NCI-H510A treated with DMSO at 0.1 percent for 48 hours (cell line): ENCODE data around the gene LATS2.

Experiments used
- DNase-seq: peaks from one replicate; lab custom pipeline; 2025; lab: John Stamatoyannopoulos, UW

Gene LATS2

DNA sequence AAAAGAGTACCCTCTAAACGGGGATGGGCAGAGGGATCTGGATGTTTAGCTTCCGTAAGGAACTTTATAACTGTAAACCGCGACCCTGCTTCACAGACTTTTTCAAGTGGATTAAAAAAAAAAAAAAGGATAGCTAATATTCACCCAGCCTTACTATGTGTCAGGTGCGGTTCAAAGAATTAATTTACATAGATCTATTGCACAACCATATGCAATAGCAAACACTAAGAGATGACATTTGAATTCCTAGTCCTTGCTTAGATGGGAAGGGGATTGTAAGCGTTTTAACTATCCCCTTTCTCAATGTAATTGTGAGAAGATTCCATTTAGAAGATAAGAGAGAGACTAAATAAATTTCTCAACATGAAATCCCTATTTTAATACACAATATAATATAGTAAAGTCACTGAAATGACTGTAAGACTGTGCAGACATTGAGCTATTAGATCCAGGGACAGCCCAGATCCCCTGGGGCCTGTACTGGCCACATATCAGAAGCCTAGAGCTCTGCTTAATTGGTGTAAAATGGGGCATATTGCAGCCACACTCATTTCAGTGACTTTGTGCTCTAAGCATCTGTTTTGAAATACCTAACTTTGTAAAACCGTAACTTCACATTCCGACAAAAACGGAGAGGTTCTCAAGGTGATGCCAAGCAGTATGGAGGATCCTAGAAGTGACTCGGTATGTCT is 13.6 kb downstream of the LATS2 start:
- no peak for DNase-seq

DNA sequence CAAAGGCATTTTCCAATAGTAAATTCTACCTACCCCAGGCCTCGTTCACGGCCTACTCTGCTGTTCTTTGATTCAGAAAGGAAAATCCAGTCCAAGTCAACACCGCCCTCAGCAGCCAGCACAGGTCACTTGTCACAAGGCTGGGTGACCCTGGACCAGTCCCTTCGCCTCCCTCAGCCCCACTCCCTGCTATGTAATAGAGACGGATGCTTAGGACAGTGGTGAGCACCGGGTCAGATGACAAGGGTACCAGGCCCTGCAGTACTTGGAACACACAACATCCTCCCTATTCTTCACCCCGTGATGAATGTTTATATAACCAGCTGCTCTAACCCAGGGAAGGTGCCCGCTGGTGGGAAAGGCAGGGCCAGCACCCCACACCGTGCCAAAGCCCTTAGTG is 14.3 kb downstream of the LATS2 start:
- no peak for DNase-seq

DNA sequence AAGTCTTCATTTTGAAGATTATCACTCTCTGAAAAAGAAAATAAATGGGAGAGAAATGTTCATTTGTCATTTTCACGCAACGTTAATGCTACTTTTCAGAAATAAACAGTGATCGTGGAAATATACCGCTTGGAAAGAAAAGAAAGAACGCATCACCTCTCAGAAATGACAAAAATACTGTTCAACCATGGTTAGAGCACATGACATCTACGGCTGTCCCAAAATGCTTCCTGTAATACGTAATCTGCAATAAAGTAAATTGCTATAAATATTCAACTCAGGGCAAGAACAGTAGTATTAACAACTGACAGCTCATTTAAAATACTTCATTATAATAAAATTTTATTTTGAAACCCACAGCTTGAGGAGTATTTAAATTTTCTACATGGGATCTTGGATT is 15.2 kb downstream of the LATS2 start:
- no peak for DNase-seq

DNA sequence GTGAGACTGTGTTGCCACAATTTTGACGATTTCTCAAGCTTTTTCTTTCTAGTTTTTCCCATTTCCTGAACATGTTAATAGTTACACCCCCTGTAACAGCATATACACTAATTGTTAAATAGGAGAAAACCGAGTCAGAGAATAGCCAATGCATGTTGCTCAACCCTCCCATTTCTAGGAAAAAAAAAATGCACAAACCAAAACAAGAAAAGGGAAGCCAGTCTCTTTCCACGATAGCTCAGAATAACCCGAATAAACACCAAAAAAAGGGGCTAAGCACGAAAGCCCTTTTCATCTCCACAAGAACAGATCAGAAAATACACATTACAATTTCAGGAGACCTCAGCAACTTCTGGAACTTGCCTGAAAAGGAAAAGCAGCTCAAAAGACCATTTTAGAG is 16.3 kb downstream of the LATS2 start:
- DNase-seq = no peak

DNA sequence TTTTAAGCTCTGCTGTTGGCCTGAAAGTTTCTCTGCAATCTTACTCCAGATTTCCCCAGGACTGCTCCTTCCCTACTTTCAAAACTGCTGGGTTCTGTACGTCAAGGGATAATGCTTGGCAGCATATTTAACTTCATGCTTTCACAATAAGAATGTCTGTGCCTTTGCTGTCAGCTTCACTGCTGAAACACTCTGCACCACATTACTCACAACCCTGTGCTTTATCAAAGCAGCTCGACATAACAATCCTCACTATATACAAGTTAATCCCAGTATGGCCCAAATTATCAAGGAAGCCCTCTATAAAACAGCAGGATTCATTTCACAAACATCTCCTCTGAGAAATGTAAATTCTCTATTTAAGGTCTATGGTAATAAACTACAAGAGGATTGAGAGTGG is 17.5 kb downstream of the LATS2 start:
- DNase-seq = no peak

DNA sequence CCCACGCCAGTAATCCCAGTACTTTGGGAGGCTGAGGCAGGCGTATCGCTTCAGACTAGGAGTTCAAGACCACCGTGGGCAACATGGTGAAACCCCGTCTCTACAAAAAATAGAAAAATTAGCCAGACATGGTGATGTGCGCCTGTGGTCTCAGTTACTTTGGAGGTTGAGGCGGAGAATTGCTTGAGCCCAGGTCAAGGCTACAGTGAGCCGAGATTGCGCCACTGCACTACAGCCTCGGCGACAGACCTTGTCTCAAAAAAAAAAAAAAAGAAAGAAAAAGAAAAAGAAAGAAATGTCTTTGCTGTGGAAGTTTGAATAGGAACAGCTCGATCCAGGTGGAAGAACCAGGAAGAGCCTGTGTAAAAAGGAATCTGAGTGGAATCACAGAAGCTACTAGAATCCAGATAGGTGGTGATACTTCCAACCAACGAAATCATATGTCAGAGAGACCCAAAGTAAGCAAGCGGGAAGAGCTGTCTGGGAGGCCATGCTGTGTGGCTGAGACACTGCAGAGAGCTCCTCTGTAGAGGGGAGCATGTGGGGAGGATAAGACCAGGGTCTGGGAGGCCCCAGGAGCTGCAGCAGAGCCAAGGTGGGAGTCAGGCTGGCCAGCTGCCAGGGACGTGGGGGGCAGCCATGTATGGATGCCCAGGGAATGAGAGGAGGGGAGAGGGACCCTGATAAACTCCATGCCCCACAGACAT is 21.1 kb downstream of the LATS2 start:
- no peak for DNase-seq

DNA sequence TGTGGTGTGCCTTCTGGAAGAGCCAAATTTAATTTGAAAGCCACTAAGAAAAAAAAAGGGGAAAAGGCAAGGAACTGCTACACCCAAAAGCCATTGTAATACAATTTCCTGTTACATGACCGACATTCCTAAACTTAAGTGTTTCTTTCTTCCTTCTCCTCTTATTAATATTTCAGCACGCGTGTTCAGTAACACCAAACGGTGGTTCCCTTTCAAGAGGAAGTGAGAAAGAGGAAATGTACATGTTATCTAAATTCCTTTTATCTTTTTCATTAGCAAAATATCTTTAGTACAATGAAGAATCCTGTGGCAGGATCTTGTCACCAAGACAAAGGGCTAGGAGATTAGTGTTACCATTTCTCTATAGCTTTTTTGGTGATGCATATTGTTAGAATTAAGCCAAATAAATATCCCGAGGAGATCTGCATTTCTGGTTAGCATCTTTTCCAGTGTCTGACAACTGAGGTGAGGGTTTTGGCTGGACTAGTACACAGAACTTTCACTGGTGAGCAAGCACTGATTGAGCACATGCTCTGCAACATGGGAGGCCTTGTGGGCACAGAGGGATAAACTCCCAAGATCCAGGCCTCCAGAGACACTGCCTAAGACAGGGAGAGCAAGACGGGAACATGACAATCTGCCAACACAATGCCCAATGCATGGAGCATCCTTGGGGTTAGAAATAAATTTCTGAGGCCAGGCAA is 22.1 kb downstream of the LATS2 start:
- DNase-seq = no peak

DNA sequence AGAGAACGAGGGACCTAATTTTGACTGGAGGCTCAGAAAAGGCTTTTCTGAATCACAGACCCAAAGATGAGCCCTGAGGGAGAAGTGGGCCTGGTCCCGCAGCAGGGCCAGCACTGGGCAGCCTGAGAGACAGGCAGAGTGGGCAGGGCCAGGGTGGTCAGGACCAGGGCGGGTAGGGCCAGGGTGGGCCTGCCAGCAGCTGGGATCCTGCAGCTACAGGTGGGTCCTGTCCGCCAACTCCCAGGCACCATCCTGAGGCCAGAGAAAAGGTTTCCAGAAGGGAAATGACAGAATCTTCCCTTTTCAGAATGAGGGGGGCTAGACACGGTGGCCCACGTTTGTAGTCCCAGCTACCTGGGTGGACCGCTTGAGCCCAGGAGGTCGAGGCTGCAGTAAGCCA is 23.7 kb downstream of the LATS2 start:
- no peak for DNase-seq

DNA sequence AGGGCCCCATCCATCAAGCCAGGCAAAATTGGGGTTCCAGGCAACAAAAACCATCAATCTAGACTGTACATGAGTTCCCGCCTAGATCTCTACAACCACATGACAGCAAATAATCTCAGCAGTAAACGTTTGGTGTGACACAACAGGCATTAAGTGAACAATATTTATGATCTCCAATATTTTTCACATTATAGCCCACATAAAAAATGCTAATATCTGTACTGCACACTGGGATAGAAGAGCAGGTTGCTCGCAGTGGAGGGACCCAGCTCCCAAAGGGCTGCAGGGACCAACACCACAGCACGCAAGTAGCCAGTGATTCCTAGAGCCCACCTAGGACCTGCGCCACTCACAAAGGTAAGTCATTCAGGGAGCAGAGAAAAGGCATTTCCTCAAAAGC is 25.9 kb downstream of the LATS2 start:
- no peak for DNase-seq

DNA sequence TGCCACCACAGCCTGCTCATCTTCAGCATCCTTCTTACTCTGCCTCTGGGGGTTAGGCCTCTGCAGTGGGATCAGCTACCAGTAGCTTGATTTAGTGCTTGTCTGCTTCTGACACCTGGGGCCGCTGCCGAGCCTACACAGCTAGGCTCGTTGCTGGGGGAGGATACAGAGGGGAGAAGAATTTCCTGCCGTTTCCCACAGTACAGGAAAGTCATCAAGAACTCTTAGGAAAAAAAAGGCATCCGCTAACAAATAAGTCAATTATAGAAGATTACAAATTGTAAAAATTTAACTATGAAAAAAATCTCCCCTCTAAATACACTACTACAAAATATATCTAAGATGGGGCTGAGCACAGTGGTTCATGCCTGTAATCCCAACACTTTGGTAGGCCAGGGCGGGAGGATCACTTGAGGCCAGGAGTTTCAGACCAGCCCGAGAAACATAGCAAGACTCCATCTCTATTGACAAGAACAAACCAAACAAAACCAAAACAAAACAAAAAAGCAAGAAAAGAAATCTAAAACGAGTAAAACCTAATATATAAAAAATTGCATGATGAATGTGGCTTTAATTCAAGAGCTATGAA is 26.7 kb downstream of the LATS2 start:
- no peak for DNase-seq

DNA sequence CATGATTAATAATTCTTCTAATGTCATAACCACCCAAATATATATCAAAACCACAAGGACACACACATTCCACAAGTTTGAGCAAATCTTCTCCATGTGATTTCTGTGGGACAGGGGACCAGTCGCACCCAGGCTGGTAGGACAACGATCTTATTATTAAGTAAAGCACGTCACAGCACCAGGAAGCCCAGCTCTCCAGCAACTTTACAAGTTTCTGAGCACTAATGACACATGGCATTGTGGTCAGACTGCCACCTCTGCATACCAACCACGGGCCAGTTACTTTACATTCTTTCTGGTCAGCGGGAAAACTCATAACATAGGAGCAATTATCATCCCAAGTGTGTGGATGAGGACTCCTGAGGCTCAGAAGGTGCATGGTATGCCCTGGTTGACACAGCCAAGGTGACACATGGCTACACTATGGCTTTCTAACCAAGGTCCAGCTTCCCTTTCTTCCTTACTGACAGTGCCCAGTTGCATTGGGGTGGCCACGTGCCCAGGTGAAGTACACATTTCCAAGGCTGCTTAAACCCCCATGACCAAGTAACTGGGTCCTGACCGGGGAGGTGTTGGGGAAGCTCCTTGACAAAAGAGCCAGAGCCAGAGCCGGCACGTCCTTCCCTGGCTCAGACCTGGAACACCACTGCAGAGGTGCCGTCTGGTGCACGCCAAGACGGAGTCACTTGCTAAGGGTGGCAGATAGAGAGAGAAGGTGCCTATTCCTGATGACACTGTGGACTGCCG is 27.4 kb downstream of the LATS2 start:
- no peak for DNase-seq

DNA sequence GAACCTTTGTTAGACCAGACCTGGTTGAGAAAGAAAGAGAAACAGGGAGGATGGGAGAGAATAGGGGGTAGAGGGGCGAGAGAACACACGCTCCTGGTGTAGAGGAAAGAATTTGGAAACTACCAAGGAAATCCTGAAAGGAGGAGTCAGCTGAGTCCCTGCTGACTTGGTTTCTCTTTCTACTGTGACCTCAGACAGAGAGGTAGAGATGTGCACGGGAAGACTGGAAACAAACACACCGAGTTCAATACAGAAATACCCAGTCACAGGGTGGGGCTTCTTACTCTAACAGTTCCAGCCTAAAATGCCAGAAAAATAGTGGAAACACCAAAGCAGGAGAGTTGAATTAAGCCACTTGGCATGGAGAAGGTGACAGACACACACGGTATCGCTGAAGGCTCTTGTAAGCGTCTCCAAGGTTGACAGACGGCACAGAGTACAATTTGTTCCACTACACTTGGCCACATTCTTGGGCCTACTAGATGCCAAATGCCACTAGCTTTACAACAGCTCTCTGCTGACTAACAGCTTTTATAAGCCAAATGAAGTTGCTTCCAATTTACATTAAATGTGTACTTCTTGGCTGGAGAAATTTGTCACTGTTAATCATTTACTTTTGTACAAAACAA is 28.1 kb downstream of the LATS2 start:
- DNase-seq = no peak

DNA sequence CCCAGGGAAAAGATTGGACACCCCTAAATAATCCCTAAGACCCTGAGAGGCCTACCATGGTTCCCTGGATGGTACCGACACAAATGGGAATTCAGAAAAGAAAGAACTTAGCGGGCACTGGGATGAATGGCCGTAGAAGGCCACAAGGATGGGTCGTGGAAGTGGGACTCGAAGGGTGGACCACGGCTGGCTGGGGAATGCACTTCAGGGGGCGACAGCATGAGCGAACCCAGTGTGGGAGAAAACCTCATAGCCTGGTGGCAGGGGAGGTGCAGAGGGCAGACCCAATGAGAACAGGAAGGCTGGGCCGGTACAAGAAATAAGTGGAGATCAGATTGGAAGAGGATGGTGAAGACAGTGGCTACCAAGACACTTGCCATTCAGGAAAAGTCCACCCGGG is 28.7 kb downstream of the LATS2 start:
- no peak for DNase-seq

DNA sequence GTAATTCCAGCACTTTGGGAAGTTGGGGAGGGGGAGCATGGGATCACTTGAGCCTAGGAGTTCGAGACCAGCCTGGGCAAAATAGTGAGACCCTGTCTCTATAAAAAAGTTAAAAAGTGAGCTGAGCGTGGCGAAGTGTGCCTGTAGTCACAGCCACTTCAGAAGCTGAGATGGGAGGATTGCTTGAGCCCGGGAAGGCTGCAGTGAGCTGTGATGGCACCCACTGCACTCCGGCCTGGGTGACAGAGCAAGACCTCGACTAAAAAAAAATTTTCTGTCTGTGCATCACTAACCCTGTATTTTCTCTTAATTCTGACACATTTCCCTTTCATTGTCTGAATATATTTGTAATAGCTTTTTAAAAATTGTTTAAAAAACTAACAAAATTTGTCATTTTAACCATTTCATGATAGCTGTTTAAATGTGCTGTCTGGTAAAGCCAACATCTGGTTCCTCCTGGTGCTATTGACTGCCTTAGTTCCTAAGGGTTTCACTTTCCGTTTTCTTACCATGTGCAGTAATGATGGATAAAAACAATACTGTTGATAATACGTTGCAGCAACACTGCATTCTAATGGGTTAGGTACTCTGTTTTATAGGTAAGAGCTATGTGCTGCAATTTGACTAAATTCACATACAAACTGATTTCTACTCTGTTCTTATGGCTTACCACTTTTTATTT is 29.7 kb downstream of the LATS2 start:
- no peak for DNase-seq

DNA sequence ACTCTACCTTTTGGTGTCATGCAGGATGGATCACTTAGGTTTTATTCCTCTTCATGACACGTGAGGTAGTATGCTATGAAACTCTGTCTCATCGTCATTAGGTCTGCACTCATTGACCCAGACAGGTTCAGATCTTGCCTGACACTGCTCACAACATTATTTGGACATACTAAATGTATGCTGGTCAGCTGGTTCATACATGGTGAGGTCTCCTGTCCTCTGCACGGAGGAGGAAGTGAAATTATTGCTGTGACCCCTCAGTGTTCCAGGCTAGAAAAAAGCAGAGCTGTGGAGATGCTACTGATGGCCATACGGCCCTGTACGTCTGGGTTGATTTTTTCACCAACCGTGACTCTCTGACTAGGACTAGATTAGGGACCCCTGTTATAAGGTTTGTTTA is 35.8 kb downstream of the LATS2 start:
- no peak for DNase-seq

DNA sequence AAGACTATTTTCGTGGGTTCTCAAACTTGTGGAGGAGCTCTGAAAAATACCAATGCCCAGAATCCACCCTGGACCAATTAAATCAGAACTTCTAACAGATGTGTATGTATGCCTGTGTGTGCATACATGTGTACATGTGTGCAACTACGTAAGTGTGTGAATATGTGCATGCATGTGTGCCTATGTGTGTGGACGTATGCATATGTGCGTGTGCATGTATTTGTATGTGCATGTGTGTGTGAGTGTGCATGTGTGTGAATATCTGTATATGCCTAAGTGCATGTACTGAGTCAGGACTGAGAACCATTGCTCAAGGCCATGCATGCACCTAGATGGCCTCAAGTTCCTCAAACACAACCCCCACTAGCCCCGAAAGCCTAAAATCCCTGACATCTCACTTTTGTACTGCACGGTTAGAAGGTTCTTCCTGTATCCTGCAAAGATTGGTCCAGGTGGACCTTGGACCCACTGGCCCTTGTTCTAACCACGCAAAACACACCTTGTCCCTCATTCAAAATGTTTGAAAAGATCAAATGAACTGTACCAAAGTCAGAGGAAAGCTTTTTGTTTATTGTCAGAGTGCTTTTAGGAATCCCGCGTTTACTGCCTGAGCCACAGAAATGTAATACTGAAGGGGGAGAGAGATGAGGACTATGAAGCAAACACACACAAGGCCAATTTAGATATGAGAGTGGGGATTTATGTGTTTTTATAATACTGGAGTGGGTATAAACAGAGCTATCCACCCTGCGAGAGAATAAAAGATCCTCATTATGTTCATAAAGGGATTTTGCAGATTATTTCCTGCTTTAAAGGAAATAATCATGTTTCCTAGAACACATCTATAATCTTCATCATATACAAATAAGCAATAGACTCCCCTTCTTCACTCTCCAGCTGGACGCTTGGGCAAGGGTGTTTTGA is 39.1 kb downstream of the LATS2 start:
- DNase-seq = no peak

DNA sequence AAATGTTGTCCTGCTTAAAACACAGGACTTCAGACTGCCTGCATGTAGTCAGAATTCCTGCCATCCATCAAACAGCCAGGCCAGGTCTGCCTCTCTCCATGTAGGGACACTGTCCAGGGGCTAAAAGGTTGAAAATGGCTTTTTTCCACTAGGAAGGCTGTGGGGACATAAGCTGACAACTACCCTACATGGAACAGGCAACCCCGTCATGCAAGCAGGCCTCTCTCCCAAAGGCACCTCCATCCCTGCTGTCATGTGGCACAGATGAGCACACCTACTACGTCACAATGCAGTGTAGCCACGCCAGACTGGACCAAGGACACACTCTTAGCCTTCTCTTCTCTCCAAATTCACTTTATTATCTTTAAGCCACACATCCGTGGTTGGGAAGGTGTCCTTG is 40.8 kb downstream of the LATS2 start:
- DNase-seq = no peak

DNA sequence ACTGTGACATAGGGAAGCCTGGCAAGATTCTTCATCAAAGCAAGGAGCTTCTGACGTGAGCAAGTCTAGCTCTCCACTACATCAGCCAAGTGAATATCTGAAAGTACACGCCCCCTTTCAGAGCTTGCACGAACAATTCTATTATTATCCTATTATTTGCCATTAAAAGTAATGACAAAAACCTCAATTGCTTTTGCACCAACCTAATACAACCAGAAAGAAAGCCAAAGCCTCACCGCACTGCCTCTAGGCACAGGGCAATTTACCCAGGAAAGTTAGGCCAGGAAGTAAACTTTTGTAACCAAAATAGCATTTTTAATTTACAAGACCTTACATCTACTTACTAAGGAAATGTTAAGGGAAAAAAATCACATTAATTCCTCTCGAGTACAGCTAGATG is 41.2 kb downstream of the LATS2 start:
- DNase-seq = no peak

DNA sequence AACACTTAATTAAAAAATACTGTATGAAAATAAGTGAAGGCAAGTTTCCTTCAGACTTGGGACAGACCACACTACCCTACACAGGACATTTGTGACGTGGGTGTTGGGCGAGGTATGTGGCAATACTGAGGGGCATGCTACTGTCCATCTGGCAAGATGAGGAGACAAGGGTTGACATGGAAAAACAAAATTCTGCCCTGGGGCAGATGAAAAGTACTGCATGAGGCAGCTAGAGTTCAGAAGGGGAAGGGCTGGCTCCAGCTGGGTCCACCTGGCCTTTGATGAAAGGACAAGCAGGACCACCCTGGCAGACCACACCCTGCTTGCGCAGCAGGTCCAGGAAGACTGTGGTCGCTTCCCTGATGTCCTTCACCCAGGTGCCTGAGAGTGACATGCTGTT is 43.2 kb downstream of the LATS2 start:
- DNase-seq = no peak

DNA sequence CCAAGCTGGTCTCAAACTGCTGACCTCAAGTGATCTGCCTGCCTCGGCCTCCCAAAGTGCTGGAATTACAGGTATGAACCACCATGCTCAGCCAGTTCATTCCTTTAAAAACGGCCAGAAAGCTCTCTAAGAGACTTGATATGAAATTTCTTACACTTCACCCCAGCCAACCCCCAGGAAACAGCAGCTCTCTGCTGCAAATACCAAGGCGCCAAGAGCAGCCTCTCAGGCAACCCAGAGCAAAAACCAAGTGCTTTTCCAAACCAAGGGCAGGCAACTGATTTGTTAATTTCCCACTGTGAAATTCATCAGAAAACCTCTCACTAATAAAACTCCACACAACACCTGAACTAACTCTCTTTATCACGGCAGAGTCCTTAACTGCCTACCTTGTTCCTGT is 44.9 kb downstream of the LATS2 start:
- no peak for DNase-seq
